Kidney epithelial cell (primary cell): ENCODE data around the gene NT5M. TPM values are rescaled to one million over a fixed set of nuclear protein-coding genes. Genes with fewer than 3 reads are reported as not detected.
"Not testable (repeated sequence)": the region's sequence is repeated elsewhere in the genome, so short reads cannot be mapped to it uniquely, and the experiment has no call there.

ENCODE experiments used
- DNase-seq: peaks from one replicate; pipeline ENCODE4 v3.0.0-alpha.2; 2010; ENCODE audit warnings: low read depth
- H3K27me3 ChIP-seq: 2 replicates; pipeline ENCODE4 v1.6.0; 2011; ENCODE audit warnings: low read length; ENCODE audit not compliant: control insufficient read depth, insufficient read depth
- H3K36me3 ChIP-seq: 2 replicates; pipeline ENCODE4 v1.5.1; 2011; ENCODE audit warnings: low read length; ENCODE audit not compliant: control insufficient read depth, insufficient read depth
- H3K4me3 ChIP-seq: 2 replicates; pipeline ENCODE4 v1.5.1; 2011; ENCODE audit warnings: low read depth, mild to moderate bottlenecking, control low read depth, low read length
- CTCF ChIP-seq: IDR thresholded peaks from 2 replicates; pipeline ENCODE4 v1.5.1; 2011; ENCODE audit warnings: mild to moderate bottlenecking, moderate library complexity, low read length, control low read depth, inconsistent platforms; ENCODE audit not compliant: insufficient read depth, poor library complexity, severe bottlenecking
- total RNA-seq: library from RNA; depleted of rRNA; stranded (reverse); fragments of >200 nt; gene quantifications from 2 replicates; pipeline ENCODE4 v1.2.3, GENCODE V29; 2015

NT5M gene
- total RNA-seq, 1 donor from 2014 or later = 4.9 TPM

- H3K4me3 ChIP-seq = no peak overlapping the region
- TF ChIP-seq CTCF = no peak
- H3K36me3 ChIP-seq = peaks cover 2% of the 10 kb centered on the region
- DNase-seq = no peak
- no peaks in the 10 kb centered on the region for H3K27me3 ChIP-seq
Observed at GRCh38 chr17:17258998-17259397, 44.2 kb upstream of the NT5M start.

GRCh38 chr17:17264430-17264829 is 38.7 kb upstream of the NT5M start:
- no peak for DNase-seq
- no peak for TF ChIP-seq CTCF
- no peaks in the 10 kb centered on the region for H3K36me3 ChIP-seq

GRCh38 chr17:17269926-17270773 is 33.0 kb upstream of the NT5M start:
- Histone ChIP-seq H3K4me3 (no peak overlapping the region), H3K27me3 (no peaks in the 10 kb centered on the region), H3K36me3 (no peaks in the 10 kb centered on the region)
- no peak for DNase-seq
- TF ChIP-seq CTCF = peak; percentile 42

More at GRCh38 chr17:17264430-17264829, 38.7 kb upstream of the NT5M start:
- Histone ChIP-seq H3K27me3 (no peaks in the 10 kb centered on the region), H3K4me3 (no peak overlapping the region)

GRCh38 chr17:17275971-17276370 is 27.2 kb upstream of the NT5M start:
- no peak for TF ChIP-seq CTCF
- Histone ChIP-seq H3K4me3 (no peak overlapping the region), H3K36me3 (no peaks in the 10 kb centered on the region), H3K27me3 (no peaks in the 10 kb centered on the region)
- no peak for DNase-seq

- H3K4me3 ChIP-seq, DNase-seq, H3K36me3 ChIP-seq, H3K27me3 ChIP-seq: not testable (repeated sequence)
Observed at GRCh38 chr17:17277431-17277830, 25.7 kb upstream of the NT5M start.

GRCh38 chr17:17279316-17279715 is 23.9 kb upstream of the NT5M start:
- TF ChIP-seq CTCF = no peak
- Histone ChIP-seq H3K27me3 (no peaks in the 10 kb centered on the region), H3K36me3 (no peaks in the 10 kb centered on the region), H3K4me3 (no peak overlapping the region)
- no peak for DNase-seq
